ENCODE measurements around the gene SLC25A17.
"Not testable (repeated sequence)": the region's sequence is repeated elsewhere in the genome, so short reads cannot be mapped to it uniquely, and the experiment has no call there.

GRCh38 chr22:40720156-40720537 is 99.0 kb downstream of the SLC25A17 start:
- TF ChIP-seq CTCF (IDR thresholded peaks at IDR 0.05; ENCODE audit: insufficient read depth, low read length, poor library complexity, severe bottlenecking); EZH2phosphoT487 (conservative IDR thresholded peaks at IDR 0.05; ENCODE audit: low read length): not testable (repeated sequence)

Data from SU-DHL-6 (cell line).